Common myeloid progenitor, CD34-positive (primary cell): Measurements from ENCODE around the gene CARD9.
"Not testable (repeated sequence)": the region's sequence is repeated elsewhere in the genome, so short reads cannot be mapped to it uniquely, and the experiment has no call there.

Source experiments
- CTCF ChIA-PET: fragments of 350-600 bp; sonication (Branson Sonifier 250); formaldehyde crosslinking; loops from one replicate; lab custom pipeline; 2021; ENCODE audit warnings: antibody characterized with exemption; lab: Charles Lee
- POLR2A ChIA-PET: fragments of 350-600 bp; sonication (Branson Sonifier 250); formaldehyde crosslinking; loops from one replicate; lab custom pipeline; 2021; ENCODE audit warnings: antibody characterized with exemption; lab: Charles Lee
- DNase-seq, 3 donors: peaks; one replicate each; pipeline versions ENCODE4 v3.0.0 to v3.0.0-alpha.2; 2013
- H3K27ac ChIP-seq, 2 experiments: 1 replicate in 1 of 2; 2 replicates in 1 of 2; pipeline ENCODE4 v1.7.0; 2013; ENCODE audit warnings: inconsistent platforms in 2 of 2, low read length in 2 of 2, mild to moderate bottlenecking in 2 of 2, low read depth in 1 of 2, moderate library complexity in 1 of 2; ENCODE audit not compliant: severe bottlenecking in 2 of 2, insufficient read depth in 1 of 2, poor library complexity in 1 of 2
- H3K27me3 ChIP-seq, 5 experiments: replicated peaks in 2 of 5; 1 replicate in 3 of 5; 2 replicates in 2 of 5; pipeline versions ENCODE4 v1.6.1 to v1.7.0; 2013; ENCODE audit warnings: low read length in 4 of 5, mild to moderate bottlenecking in 2 of 5, moderate library complexity in 2 of 5, inconsistent platforms in 1 of 5; ENCODE audit not compliant: insufficient read depth in 5 of 5, control insufficient read depth in 4 of 5
- H3K36me3 ChIP-seq, 4 experiments: 1 replicate in 2 of 4; 2 replicates in 2 of 4; pipeline versions ENCODE4 v1.6.1 to v1.7.0; 2013; ENCODE audit warnings: low read length in 3 of 4, control low read depth in 1 of 4, mild to moderate bottlenecking in 1 of 4; ENCODE audit not compliant: control insufficient read depth in 4 of 4, insufficient read depth in 4 of 4
- H3K4me1 ChIP-seq, 4 experiments: 1 replicate in 3 of 4; 2 replicates in 1 of 4; pipeline versions ENCODE4 v1.6.1 to v1.7.1; 2013; ENCODE audit warnings: low read length in 3 of 4, mild to moderate bottlenecking in 3 of 4, control low read depth in 1 of 4, inconsistent platforms in 1 of 4, moderate library complexity in 1 of 4; ENCODE audit not compliant: control insufficient read depth in 4 of 4, insufficient read depth in 4 of 4; ENCODE audit errors: control extremely low read depth in 1 of 4
- H3K4me3 ChIP-seq, 7 experiments: 1 replicate in 4 of 7; 2 replicates in 3 of 7; pipeline versions ENCODE4 v1.5.1 to v1.7.0; 2013; ENCODE audit warnings: mild to moderate bottlenecking in 7 of 7, low read length in 6 of 7, moderate library complexity in 6 of 7, inconsistent platforms in 2 of 7, low read depth in 2 of 7, control low read depth in 1 of 7; ENCODE audit not compliant: insufficient read depth in 4 of 7, control insufficient read depth in 1 of 7; ENCODE audit errors: extremely low read depth in 1 of 7
- H3K9me3 ChIP-seq, 5 experiments: 1 replicate in 4 of 5; 2 replicates in 1 of 5; pipeline versions ENCODE4 v1.6.1 to v1.7.1; 2013; ENCODE audit warnings: low read length in 4 of 5, mild to moderate bottlenecking in 2 of 5, inconsistent platforms in 1 of 5, low read depth in 1 of 5, moderate library complexity in 1 of 5; ENCODE audit not compliant: control insufficient read depth in 4 of 5, insufficient read depth in 2 of 5; ENCODE audit errors: control extremely low read depth in 1 of 5
- WGBS: methylation state at CpG from one replicate; pipeline ENCODE4 v1.1.5; 2013; ENCODE audit not compliant: insufficient coverage; 5-methylcytosine and 5-hydroxymethylcytosine counted together

Gene CARD9

DNA sequence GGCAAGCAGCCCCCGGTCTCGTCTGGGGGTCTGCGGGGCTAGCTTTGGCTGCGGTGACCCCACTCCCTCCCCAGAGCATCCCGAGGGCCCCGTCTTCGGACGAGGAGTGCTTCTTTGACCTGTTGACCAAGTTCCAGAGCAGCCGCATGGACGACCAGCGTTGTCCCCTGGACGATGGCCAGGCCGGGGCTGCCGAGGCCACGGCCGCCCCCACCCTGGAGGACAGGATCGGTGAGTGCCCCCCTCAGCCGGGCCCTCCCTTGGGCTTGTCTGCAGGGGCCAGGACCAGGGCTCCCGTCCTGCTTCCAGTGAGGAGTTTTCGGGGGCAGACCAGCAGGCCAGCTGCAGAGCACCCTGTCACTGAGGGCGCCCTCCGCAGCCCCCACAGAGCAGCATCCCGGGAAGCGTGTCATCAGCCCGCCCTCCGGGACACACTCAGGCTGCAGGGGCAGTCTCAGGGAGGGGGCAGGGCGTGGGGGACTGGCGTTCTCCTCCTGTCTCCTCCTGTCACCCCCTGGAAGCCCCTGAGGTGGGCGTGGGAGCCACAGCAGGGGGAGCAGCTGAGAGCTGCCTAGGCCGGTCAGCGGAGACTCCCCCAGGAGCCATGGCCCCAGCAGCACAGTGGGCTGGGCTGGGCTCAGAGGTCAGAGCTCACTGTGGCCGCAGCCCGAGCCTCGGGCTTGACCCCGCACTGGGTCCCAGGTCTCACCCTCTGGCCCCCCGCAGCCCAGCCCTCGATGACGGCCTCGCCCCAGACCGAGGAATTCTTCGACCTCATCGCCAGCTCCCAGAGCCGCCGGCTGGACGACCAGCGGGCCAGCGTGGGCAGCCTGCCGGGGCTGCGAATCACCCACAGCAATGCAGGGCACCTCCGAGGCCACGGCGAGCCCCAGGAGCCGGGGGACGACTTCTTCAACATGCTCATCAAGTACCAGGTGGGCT is 17.6 kb downstream of the CARD9 start:
- H3K4me3 ChIP-seq: no peak overlapping the region
- CTCF ChIA-PET: no interaction called here
- 96% methylated on average over 38 of the region's 54 CpGs for WGBS
- POLR2A ChIA-PET: no interaction called here
- peaks cover 5 to 46% (median 16%) of the 10 kb centered on the region in 4 experiments for H3K36me3 ChIP-seq
- H3K4me1 ChIP-seq: no peaks in the 10 kb centered on the region
- no peaks in the 10 kb centered on the region for H3K27me3 ChIP-seq
- DNase-seq: no peak
- no peaks in the 10 kb centered on the region for H3K9me3 ChIP-seq
- H3K27ac ChIP-seq: no peak overlapping the region

DNA sequence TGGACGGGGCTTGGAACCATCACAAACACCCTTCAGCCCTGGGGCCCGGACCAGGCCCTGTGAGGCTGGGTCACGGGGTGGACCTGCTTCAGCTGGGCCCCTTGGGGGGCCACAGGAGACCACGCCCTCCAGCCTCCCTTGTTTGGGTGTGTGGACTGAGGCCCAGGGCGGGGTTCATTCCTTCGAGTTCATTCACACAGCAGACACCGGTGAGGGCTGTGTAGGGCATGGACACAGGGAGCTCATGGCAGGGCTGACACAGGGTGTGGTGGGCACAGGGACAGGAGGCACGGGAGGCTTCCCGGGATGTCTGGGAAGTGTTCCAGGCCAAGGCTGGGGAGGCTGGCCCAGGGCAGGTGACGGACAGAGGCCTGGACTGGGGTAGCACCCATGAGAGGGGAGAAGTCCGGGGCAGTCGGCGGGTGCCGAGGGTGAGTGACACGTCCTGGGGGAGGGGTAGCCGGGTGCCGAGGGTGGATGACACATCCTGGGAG is 18.8 kb downstream of the CARD9 start:
- WGBS: 94% methylated on average over 9 of the region's 17 CpGs
- CTCF ChIA-PET: interaction anchor here (0.9 to 1.2 kb wide), 3 partner anchors 8 to 29 kb away, joined by 3 to 4 read pairs (median 3); no protein-coding TSS in a partner anchor
- POLR2A ChIA-PET: no interaction called here
- H3K27ac ChIP-seq: no peak overlapping the region
- H3K4me3 ChIP-seq: no peak overlapping the region
- DNase-seq: no peak
- H3K9me3 ChIP-seq: no peaks in the 10 kb centered on the region
- no peaks in the 10 kb centered on the region for H3K27me3 ChIP-seq
- peaks cover 6 to 58% (median 20%) of the 10 kb centered on the region in 4 experiments for H3K36me3 ChIP-seq
- H3K4me1 ChIP-seq: no peaks in the 10 kb centered on the region

DNA sequence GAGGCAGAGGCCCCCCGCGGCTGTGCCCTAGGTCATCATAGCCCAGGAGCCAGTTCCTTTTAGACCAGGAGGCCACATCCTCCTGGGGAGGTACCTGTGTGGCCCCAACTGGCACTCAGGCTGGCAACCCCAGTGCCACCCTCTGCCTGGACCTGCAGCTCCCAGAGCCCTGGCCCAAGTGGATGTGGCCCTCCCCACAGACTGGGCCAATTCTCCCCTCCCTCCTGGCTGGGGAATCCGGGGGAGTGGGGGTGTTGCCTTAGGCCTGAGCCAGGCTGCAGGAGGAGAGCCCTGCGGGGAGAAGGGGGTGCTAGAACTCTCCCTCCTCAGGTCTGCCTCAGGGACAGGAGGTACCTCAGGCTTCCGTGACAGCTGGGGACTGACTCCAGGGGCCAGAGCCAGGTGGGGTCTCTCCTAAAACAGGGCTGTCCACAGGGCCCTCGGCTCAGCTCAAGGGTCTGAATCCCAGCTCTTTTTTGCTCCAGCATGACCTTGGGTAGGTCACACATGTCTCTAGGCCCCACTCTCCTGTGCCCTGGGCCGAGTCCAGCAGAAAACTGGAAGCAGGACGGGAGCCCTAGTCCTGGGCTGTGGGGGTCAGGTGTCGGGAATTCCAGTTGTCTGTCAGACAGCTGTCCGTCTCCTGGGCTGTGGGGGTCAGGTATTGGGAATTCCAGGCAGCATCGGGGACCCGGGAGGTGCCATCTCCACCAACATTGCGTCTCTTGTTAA is 19.5 kb downstream of the CARD9 start:
- ChIA-PET CTCF (interaction anchor here (0.9 to 1.2 kb wide), 3 partner anchors 9 to 28 kb away, joined by 3 to 4 read pairs (median 3); no protein-coding TSS in a partner anchor), POLR2A (no interaction called here)
- DNase-seq: no peak
- Histone ChIP-seq H3K36me3 (peaks cover 10 to 65% (median 22%) of the 10 kb centered on the region in 4 experiments), H3K4me3 (no peak overlapping the region), H3K9me3 (no peaks in the 10 kb centered on the region), H3K4me1 (no peaks in the 10 kb centered on the region), H3K27ac (no peak overlapping the region), H3K27me3 (no peaks in the 10 kb centered on the region)
- 97% methylated on average over 13 of the region's 13 CpGs for WGBS

DNA sequence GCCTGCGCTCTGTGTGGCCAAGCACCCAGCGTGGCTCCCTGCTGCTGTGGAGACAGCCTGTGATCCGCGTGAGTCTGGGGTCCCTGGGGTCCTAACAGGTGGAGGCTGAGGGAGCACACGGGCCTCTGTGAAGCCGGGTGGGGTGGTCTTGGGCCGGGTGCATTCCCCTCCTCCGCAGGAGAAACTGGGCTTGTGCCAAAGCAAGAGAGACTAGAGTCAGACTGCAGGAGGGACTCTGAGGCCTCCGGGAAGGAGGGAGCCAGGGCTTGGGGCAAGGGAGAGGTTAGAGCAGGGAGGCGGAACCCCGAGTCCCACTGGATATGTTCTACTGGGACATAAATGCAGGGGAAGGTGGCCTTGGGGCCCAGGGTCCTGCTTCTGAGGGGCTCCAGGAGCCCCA is 20.4 kb downstream of the CARD9 start:
- POLR2A ChIA-PET: no interaction called here
- no peaks in the 10 kb centered on the region for H3K27me3 ChIP-seq

DNA sequence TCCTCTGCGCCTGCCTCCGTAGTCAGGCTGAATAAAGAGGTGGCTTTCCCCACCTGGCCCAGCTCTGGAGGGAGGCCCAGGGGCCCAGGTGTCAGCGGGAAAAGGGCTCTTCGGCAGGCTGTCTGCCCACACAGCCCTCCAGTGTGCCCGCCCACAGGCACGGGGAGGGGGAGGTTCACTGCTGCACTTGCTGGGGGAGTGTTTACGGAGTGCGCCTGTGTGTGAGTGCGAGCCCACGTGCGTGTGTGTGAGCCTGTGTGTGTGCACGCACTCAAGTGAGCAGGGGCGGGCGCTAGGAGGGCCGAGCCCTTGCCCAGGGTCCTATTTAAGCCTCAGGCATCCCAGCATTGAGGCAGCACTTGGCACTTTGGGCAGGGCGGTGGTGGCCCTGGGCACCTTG is 20.8 kb downstream of the CARD9 start:
- ChIA-PET CTCF (no interaction called here), POLR2A (no interaction called here)
- no peak for DNase-seq
- 96% methylated on average over 9 of the region's 16 CpGs for WGBS
- Histone ChIP-seq H3K27me3 (no peaks in the 10 kb centered on the region), H3K9me3 (no peaks in the 10 kb centered on the region), H3K36me3 (peaks cover 10 to 65% (median 24%) of the 10 kb centered on the region in 4 experiments), H3K27ac (no peak overlapping the region), H3K4me1 (no peaks in the 10 kb centered on the region), H3K4me3 (no peak overlapping the region)

More for the DNA sequence above, 20.4 kb downstream of the CARD9 start:
- no peak overlapping the region for H3K27ac ChIP-seq
- H3K4me1 ChIP-seq: no peaks in the 10 kb centered on the region
- no peak for DNase-seq
- no peak overlapping the region for H3K4me3 ChIP-seq
- CTCF ChIA-PET: interaction anchor here (1.2 kb wide), 1 partner anchor 13 kb away, joined by 3 read pairs; no protein-coding TSS in a partner anchor
- no peaks in the 10 kb centered on the region for H3K9me3 ChIP-seq
- WGBS: 98% methylated on average over 11 of the region's 11 CpGs
- H3K36me3 ChIP-seq: peaks cover 10 to 69% (median 26%) of the 10 kb centered on the region in 4 experiments

DNA sequence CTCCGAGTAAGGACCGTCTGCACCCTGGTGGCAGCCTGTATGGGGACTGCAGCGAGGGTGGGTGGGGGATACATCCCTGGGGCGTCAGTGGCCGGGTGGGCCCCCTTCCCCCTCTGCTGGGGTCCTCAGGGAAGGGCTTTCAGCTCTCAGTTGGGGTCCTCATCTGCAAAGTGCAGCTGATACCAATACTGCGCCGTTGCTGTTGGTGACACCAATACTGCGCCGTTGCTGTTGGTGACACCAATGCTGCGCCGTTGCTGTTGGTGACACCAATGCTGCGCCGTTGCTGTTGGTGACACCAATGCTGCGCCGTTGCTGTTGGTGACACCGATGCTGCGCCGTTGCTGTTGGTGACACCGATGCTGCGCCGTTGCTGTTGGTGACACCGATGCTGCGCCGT is 21.6 kb downstream of the CARD9 start:
- DNase-seq, H3K9me3 ChIP-seq, H3K27ac ChIP-seq, H3K4me3 ChIP-seq, CTCF ChIA-PET, H3K4me1 ChIP-seq, H3K27me3 ChIP-seq, POLR2A ChIA-PET: not testable (repeated sequence)
- WGBS: 98% methylated on average over 4 of the region's 24 CpGs
- peaks cover 10 to 58% (median 20%) of the 10 kb centered on the region in 4 experiments for H3K36me3 ChIP-seq
